NCI-H2107 (cell line): ENCODE data around the gene HMCN2.
"Not testable (repeated sequence)": the region's sequence is repeated elsewhere in the genome, so short reads cannot be mapped to it uniquely, and the experiment has no call there.

ENCODE experiments used
- DNase-seq: peaks from one replicate; lab custom pipeline; 2025; lab: John Stamatoyannopoulos, UW

HMCN2 gene

GRCh38 chr9:130240410-130241197 lies 25.0 kb upstream of the HMCN2 start:
- no peak for DNase-seq

GRCh38 chr9:130241198-130241535 lies 24.4 kb upstream of the HMCN2 start:
- no peak for DNase-seq

- no peak for DNase-seq
Measured at GRCh38 chr9:130242270-130243014, 23.1 kb upstream of the HMCN2 start.

- DNase-seq: peak; percentile 48
Measured at GRCh38 chr9:130243015-130243881, 22.3 kb upstream of the HMCN2 start.

- no peak for DNase-seq
Measured at GRCh38 chr9:130243882-130244170, 21.7 kb upstream of the HMCN2 start.

- DNase-seq: no peak
Measured at GRCh38 chr9:130244548-130245165, 20.9 kb upstream of the HMCN2 start.

GRCh38 chr9:130245474-130245873 lies 20.1 kb upstream of the HMCN2 start:
- no peak for DNase-seq

- no peak for DNase-seq
Measured at GRCh38 chr9:130246126-130246525, 19.4 kb upstream of the HMCN2 start.

GRCh38 chr9:130254747-130255630 lies 10.6 kb upstream of the HMCN2 start:
- peak; percentile 49 for DNase-seq

GRCh38 chr9:130255631-130256134 lies 9.9 kb upstream of the HMCN2 start:
- DNase-seq: no peak

- no peak for DNase-seq
Measured at GRCh38 chr9:130256644-130257043, 8.9 kb upstream of the HMCN2 start.

GRCh38 chr9:130258137-130258536 lies 7.4 kb upstream of the HMCN2 start:
- not testable (repeated sequence) for DNase-seq

- no peak for DNase-seq
Measured at GRCh38 chr9:130259044-130259443, 6.5 kb upstream of the HMCN2 start.

- no peak for DNase-seq
Measured at GRCh38 chr9:130260816-130261765, 4.5 kb upstream of the HMCN2 start.

- DNase-seq: no peak
Measured at GRCh38 chr9:130262061-130262745, 3.4 kb upstream of the HMCN2 start.

GRCh38 chr9:130262771-130263170 lies 2.8 kb upstream of the HMCN2 start:
- DNase-seq: no peak

GRCh38 chr9:130263601-130264413 lies 1.8 kb upstream of the HMCN2 start:
- DNase-seq: no peak
